ENCODE measurements around the gene PREX1.
"Not testable (repeated sequence)": the region's sequence is repeated elsewhere in the genome, so short reads cannot be mapped to it uniquely, and the experiment has no call there.

Gene PREX1

DNA sequence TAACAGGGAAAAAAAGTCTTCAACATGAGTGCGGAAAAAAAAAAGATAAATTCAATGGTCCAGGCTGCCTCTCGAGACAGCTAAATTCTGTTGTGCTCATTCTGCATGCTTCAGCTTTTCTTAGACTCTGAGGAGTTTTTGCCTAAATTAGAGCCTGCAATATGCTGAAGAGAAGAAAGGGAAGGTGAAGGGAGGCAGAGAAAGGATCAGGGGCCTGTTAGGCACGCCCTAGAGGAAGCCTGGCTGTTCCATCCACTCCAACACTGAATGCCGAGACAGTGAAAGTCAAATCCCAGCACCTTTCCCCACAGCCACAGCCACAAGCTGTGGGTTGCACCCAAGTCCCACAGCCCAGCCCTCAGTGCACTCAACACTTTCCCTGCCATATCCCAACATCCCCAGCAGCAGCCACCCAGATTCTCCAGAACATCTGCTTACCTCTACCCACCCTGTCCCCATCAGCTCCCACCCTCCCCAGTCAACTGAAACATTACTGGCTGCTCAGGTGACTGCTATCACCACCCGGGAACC, 37.3 kb downstream of the PREX1 start:
- DNase-seq = no peak

DNA sequence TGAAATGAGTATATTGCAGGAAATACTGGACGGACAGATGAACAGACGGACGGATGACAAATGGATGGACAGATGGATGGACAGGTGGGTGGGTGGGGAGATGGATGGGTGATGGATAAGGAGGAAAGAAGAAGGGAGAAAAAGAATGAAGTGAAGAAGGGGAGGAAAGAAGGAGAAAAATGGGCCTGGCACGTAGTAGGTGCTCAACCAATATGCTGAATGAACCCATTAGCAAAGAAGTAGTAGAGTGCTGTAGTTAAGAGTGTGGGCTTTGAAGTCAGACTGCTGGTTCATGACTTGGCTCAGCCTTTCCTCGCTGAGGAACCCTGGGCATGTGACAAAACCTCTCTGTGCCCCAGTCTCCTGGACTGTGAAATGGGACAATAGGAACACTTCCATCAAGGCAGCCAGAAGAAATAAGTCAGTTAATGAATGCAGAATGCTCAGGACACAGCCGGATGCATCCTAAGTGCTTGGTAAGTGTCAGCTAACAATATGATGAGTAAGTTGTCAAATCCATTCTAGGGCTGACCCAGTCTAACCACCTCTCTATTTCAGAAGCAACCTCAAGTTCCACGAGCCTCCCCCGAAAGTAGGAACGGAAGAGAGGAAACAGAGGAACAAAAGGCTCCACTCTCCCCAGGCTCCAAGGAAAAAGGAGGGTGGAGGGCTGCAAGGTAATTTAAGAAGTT, 37.9 kb downstream of the PREX1 start:
- no peak for DNase-seq

DNA sequence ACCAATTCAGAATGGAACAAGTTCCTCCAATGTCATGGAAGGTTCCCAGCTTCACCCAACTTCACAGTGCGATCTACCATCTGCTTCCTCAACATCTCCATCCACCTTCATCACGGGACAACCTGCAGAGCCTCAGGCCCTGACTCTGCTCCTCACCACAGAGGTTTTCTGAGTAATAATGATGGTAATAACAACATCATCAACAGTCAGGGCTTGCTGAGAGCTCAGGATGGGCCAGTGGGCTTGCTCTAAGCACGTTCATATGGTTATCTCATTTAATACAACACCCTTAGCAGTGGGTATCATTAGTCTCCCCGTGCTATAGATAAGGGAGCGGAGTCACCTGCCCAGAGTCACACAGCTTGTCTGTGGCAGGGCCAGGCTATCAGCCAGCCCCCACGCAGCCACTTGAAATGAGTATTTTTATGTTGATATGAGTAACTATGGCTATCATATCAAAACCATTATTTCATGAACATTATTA, 38.6 kb downstream of the PREX1 start:
- no peak for DNase-seq

DNA sequence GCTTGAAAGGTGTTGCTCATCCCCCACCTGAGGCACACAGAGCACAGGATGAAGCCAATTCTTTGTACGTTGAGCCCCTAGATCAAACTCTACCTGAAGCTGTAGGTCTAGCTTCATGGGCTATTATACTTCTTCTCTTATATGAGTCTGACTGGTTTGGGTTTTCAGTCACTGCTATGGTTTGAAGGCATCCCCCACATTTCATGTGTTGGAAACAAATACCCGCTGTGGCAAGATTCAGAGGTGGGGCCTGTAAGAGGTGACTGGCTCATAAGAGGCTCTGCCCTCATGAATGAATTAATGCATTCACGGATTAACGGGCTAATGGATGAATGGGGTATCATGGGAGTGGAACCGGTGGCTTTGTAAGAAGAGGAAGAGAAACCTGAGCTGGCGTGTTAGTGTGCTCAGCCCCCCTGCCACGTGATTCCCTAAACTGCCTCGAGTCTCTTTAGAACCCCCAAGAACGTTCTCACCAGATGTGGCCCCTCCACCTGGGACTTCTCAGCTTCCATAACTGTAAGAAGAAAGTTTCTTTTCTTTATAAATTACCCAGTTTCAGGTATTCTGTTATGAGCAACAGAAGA, 39.2 kb downstream of the PREX1 start:
- DNase-seq = no peak

DNA sequence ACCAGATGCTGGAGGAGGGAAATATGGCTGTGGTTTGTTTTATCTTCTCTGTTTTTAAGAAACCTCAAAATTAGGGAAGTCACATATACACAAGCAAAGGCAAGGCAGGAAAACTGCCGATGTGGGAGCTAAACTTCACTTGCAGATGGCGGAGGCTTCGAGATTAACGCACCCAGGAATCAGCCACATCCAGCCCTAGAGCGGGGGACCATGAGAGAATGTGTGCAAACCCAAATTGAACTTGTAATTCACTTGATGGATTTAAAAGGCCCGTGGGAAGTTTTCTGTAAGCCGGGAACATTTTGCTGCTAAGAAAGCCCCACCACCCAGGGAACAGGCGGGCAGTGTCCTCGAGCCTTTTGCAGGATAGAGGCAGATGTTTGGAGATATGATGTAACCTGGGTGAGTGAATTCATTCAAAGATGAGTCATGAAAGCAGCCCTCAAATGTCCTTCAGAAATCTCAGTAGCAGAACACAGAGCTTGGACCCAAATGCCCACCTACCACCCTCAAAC, 39.9 kb downstream of the PREX1 start:
- no peak for DNase-seq

DNA sequence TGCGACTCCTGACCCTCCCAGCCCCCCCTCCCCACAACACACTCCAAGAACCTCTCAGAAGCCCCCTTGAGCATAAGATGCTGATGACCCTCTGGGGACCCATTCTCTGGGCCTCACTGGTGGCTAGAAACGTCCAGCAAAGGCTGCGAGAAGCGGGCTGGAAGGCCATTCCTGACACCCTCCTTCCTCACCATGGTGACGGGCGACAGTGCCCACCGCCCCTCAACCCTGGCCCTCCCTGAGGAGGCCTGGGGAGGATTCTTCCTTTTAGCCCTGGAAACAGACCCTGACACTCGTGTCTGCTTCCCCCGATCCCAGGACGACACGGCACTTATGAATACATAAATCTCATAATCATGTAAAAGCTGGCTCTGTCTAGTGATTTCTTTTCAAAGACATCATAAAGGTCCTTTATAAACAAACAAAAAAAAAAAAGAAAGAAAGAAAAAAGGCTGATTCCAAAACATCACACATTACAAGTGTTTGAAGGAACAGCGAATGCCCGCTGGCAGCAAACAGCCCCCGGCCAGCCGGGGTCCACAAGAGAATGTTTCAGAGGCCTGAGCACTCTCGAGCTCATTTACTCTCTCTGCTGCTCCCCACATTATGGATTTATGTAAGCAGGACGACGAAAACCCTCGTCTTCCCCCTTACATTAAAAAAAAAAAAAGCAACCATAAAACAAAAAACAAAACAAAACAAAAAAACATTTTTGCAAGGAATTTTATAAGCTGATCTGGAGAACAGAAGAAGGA, 40.7 kb downstream of the PREX1 start:
- DNase-seq = no peak

DNA sequence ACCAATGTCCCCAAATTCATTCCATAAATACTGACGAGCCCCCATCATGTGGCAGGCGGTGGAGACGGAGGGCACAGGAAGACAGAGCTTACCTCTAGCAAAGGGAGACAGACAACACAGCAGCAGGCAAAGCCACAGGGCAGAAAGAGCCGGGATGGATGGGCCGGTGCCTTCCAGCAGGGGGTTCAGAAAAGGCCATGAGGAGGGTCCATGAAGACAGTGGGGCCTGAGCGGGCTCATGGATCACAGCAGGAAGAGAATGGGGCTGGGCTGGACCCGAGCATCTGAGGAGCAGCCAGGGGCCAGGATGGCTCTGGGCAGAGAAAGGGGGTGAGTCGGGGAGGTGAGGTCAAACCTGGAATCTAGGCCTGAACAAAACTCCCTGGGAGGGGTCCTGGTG, 42.0 kb downstream of the PREX1 start:
- no peak for DNase-seq

DNA sequence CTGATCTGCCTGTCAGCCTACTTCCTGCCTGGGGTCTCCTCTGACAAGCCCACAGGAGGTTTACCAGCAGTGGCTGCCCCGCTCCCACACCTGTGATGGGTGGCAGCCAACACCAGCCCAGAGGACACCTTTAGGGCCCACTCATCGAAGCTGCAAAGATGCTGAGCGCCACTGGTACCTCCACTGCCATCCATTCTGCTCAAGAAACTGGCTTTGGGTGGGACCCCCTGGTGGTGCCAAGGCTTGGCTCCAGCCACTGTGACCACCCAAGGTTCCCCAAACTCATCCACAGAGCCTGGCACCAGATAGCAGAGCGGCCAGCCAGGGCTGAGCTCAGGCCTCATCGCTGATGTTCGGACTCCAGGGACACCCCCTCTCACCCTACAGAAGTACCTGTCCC, 42.5 kb downstream of the PREX1 start:
- DNase-seq = no peak

DNA sequence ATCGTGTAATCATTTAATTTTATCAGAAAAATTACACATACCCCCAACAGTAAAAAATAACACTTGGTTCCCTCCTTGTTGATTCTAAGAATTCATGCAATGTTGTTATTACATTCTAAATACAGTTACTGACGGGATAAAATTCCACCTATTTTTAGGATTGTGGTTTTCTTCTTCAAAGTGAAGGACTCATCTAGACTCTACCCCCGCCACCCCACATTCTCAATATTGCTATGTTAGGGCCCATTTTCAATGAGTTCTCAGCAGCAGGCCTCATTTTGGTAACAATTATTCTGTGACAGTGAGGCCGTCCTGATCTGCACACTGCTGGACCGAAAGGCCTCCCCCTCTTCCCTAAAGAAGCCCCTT, 43.5 kb downstream of the PREX1 start:
- DNase-seq = no peak

DNA sequence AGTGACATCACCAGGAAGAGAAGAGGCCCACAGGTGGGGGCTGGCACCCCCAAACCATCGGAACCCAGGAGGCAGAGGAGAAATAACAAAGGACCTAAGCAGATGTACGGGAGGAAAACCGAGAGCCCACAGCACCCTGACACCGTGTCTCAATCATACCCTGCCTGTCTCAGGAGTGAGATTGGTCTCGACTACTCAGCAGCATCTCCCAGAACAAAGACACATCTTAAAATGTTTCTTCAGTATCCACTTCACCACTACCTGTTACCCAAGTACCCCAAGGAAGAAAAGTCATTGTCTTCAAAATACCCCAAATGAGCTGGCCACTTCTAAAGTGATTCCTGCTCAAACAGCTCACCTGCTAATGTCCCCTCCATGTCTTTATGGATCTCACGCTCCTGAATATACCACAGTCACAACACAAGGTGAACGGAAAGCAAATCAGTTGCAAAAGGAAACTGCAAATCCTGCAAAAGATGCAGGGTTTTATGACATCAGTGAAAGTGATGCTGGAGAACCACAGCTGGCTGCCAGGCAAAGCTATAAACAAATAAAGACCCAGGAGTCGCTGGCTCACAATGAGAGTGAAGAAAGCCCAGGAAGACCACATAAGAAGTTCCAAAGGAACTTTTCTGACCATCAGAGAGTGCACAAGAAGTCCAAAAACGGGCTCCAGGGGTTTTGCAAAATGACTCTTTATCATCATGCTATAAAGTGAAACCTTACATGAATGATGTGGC, 44.1 kb downstream of the PREX1 start:
- DNase-seq = no peak

DNA sequence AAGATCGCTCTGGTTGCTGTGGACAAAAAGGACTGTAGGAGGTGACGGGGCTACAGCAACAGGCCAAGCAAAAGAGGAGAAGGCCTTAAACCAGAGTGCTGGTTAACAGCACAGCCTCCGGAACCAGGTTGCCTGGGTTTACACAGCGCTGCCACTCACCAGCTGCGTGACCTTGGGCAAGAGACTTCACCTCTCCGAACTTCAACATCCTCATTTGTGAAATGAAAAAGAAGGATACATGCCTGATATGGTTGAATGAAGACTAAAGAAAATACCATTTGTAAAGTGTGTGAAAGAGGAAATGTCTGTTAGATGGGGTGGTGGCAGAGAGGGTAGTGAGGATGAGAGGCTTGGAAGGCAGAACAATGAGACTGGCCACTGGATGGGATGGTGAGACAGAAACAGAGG, 44.9 kb downstream of the PREX1 start:
- DNase-seq = no peak

DNA sequence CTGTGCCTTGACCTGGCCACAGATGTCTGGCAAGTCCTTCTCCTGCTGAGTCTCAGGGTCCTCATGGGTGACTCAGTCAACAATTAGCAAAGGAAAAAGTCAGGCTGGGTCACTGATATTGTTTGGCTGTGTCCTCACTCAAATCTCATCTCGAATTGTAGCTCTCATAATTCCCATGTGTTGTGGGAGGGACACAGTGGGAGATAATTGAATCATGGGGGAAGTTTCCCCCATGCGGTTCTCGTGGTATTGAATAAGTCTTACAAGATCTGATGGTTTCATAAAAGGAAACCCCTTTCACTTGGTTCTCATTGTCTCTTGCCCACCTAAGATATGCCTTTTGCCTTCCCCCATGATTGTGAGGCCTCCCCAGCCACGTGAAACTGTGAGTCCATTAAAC, 45.7 kb downstream of the PREX1 start:
- DNase-seq = no peak

DNA sequence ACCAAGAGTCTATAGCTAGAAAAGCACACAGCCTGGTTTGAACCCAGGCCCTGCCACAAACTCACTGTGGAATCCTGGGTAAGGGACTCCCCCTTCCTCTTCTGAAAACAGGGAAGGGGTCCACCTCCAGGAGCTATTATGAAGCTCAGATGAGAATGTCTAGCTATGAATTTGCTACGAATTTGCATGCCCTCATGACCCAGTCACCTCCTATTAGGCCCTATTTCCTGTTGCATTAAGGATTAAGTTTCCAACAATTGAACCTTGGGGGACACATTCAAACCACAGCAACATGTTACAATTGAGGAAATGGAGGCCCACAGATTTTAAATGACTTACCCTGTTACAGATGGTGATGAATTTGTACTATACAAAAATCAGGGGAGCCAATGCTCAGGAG, 46.2 kb downstream of the PREX1 start:
- no peak for DNase-seq

DNA sequence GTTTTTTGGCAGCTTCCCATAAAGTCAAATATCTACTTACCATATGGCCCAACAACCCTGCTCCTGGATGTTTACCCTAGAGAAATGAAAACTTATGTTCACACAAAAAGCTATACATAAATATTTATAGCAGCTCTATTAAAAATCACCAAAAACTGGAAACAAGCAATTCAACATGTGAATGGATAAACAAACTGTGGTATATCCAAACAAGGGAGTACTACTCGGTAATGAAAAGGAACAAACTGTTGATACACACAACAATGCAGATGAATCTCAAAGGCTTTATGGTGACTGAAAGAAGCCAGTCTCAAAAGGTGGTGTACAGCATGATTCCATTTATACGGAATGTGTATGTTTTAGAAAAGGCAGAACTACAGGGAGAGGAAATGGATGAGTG, 48.4 kb downstream of the PREX1 start:
- no peak for DNase-seq

DNA sequence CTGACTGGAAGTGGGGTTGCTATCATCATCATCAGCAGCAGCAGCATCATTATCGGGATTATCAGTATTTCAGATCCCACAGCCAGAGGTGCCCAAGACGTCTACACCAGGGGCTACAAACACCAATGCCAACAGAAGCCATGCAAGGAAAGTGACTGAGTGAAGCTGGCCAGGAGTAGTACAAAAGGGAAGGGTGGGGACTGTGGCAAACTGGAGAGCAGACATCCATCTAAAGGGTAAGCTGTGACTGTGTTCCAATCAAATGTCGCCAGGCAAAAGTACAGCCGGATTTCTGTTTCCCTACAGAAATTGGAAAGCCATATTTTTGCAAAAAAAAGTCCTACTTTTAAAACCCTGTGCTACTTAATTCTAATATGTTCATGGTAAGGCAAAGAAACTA, 50.0 kb downstream of the PREX1 start:
- no peak for DNase-seq

DNA sequence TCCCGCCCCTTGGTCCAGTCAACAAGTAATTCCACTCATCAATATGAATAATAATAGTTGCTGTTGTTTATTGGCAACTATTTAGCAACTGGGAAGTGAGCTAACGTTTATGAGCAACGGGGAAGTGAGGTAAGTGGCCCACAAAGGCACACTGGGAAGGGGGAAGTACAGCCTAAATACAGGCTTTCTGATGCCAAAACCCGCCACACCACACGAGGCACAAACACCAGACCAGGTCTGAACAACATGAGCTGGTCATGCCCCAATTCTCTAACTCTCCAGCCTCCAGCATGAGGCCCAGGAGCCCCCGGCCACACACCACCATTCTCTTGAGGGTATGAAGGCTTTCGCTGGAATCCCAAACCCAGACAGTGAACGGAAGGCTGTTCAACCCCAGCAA, 50.8 kb downstream of the PREX1 start:
- DNase-seq = no peak

DNA sequence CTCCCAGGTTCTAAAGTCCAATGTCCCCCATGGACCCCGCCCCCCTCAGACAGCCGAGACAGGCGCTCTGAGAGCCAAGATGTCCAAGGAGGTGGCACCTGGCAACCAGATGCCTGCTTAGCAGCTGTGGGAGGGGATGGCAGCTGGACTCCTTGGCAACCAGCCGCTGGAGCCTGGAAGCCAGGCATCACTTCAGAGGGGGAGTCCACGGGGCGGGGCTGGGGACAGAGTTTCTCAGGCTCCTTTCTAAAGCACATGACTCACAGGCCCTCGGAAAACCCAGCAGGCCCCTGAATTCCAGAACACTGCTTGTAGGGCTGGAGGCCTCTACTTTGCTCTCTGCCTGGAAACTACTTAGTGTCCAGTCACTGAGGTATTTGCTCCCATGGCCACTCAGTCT, 51.5 kb downstream of the PREX1 start:
- no peak for DNase-seq

DNA sequence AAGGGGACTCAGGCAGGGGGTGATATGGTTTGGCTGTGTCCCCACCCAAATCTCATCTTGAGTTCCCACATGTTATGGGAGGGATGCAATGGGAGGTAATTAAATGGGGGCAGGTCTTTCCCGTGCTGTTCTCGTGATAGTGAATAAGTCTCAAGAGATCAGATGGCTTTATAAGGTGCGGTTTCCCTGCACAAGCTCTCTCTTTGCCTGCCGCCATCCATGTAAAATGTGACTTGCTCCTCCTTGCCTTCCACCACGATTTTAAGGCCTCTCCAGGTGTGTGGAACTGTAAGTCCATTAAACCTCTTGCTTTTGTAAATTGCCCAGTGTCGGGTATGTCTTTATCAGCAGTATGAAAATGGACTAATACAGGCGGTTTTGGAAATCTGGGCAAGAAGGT, 52.3 kb downstream of the PREX1 start:
- not testable (repeated sequence) for DNase-seq

DNA sequence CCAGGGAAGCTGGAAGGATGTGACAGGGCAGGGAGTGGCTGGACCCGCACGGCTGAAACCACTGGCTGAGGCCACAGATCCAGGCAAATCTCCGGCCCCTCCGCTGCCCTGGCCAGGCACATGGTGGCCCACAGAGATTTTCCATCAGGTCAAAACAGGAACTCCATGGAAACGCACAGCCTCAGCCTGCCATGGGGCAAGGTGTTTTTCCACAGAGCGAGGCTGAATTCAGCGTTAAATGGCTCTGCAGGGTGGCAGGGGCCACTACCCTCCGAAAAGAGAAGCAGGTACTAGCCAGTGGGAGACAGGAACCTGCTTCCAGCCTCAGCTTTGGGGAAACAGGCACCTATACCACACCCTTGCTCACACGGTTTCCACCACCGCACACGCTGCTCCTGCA, 53.1 kb downstream of the PREX1 start:
- DNase-seq = no peak

DNA sequence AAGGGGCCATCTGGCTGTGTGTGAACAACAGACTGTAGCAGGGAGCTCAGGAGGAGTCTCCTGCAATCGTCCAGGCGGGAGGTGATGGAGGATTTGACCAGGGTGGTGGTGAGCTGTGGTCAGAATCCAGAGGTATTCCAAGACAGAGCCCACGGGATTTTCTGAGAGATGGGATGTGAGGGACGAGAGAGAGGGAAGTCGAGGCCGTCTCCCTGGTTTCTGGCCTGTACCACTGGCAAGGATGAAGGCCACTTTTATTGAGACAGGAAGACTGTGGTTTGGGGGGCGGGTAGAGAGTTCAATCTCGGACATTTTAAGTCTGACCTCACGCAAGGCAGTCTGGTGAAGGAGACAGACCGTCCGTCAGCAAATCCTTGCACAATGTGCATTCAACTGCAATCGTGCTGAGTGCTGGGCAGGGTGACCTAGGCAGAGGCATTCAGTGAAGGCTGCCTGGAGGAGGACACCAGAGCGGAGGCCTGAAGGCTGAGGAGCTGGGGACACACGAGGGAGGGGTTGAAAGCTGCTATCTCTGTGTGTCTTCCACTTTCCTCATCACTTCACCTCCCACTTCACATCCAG, 53.9 kb downstream of the PREX1 start:
- no peak for DNase-seq

DNA sequence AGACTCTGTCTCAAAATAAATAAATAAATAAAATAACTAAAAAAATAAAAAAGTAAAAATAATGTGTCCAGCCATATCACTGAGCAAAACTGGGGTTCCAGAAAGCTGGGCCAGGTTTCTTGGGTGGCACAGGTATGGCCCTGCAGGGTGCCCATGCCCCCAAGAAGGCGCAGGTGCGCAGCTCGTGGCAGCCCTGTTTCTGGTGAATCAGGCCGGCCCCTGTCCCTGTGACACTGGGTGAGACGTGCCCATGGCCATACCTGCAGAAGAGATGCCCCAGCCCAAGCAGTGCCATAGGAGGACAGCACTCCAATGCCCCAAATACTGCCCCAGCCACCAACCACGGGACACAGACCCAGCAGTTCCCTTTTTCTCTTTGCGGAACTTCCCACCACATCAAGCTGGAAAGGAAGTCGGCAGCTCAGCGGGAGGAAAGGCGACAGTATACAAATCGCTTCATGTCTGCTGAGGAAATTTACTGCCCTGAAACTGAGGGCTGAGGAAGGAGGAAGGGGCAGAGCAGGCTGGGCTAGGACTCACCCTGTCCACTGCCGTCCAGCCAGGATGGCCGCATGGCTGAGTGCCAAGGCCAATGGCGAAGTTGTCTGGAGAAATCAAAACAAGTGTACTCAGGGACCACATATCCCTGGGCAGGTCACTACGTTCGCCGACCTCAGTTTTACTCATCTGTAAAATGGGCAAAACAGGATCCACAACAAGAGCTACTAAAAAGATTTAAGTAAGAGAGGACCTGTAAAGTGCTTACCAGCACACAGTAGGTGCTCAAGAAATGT, 55.4 kb downstream of the PREX1 start:
- DNase-seq = no peak

DNA sequence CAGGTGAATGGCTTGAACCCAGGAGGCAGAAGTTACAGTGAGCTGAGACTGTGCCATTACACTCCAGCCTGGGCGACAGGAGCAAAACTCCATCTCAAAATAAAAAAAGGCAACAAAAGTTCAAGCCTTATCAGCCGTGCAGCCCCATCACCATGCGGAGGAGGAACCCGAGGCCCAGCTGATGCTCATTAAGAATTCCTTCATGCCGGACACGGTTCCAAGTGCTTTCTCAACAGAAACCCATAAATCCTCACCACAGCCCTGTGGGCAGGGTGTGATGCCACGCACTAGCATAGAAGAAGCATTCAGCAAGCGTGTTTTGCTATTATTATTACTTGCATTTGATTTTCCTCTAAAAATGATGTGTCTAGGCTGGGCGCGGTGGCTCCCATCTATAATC, 56.3 kb downstream of the PREX1 start:
- DNase-seq = no peak

Data from activated CD4-positive, alpha-beta T cell treated with anti-CD3 and anti-CD28 coated beads, Interleukin-2, amount 50 U/mL, for 1 hour (primary cell).